Tibial nerve (tissue), 3 donors: ENCODE data around the gene NBPF12.
"Not testable (repeated sequence)": the region's sequence is repeated elsewhere in the genome, so short reads cannot be mapped to it uniquely, and the experiment has no call there.

ENCODE experiments used
- POLR2A ChIP-seq, 2 donors: fragments of 450-650 bp; IDR thresholded peaks; one replicate each; pipeline ENCODE4 v1.6.1; 2017; ENCODE audit warnings: antibody characterized with exemption in 2 of 2, mild to moderate bottlenecking in 2 of 2, moderate library complexity in 2 of 2
- TF ChIP-seq, protein P1 (sequence below), 5 experiments: fragments of 200-600 bp in 3 of 5; fragments of 450-650 bp in 2 of 5; sonication (generic) in 3 of 5; IDR thresholded peaks; one replicate each; pipeline ENCODE4 v1.5.1; 2016 to 2019; ENCODE audit warnings: antibody characterized with exemption in 5 of 5, mild to moderate bottlenecking in 3 of 5, moderate library complexity in 2 of 5

DNA sequence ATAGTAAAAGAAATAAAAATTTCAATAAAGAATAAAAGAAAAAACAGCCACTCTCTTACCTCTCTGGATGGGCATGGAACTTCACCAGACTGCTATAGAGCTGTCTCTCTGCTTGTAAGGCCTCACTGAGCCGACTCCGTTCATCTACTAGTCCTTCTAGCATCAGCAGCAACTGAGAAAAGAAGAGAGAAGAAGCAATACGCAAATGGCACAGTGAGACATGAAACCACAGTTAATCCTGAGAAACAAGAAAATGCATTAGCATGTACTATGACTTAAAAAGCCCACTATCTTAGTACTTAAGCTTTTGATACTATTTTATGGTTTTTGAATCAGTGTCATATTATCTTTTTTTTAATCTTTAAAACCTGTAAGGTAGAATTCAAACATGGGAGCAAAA is 104.8 kb downstream of the NBPF12 start:
- not testable (repeated sequence) for TF ChIP-seq POLR2A (IDR thresholded peaks at IDR 0.05)
- TF ChIP-seq, protein P1, sequence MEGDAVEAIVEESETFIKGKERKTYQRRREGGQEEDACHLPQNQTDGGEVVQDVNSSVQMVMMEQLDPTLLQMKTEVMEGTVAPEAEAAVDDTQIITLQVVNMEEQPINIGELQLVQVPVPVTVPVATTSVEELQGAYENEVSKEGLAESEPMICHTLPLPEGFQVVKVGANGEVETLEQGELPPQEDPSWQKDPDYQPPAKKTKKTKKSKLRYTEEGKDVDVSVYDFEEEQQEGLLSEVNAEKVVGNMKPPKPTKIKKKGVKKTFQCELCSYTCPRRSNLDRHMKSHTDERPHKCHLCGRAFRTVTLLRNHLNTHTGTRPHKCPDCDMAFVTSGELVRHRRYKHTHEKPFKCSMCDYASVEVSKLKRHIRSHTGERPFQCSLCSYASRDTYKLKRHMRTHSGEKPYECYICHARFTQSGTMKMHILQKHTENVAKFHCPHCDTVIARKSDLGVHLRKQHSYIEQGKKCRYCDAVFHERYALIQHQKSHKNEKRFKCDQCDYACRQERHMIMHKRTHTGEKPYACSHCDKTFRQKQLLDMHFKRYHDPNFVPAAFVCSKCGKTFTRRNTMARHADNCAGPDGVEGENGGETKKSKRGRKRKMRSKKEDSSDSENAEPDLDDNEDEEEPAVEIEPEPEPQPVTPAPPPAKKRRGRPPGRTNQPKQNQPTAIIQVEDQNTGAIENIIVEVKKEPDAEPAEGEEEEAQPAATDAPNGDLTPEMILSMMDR (IDR thresholded peaks at IDR 0.05): not testable (repeated sequence)
